NB4 (cell line): ENCODE results near the gene C11orf21.

ENCODE experiments used
- CTCF ChIP-seq: IDR thresholded peaks from one replicate; pipeline ENCODE4 v1.5.1; 2012; ENCODE audit warnings: low read depth, low read length
- MAX ChIP-seq: IDR thresholded peaks from 2 replicates; pipeline ENCODE4 v1.6.1; 2011; ENCODE audit warnings: low read depth, low read length

- TF ChIP-seq CTCF (no peak), MAX (no peak)
Measured at GRCh38 chr11:2313051-2313951, 11.6 kb upstream of the C11orf21 start.
